Lower lobe of right lung (tissue), 2 donors: Measurements from ENCODE around the gene ADO. TPM values are rescaled to one million over a fixed set of nuclear protein-coding genes. Genes with fewer than 3 reads are reported as not detected.
A peak's percentile ranks its signal among the peaks of the same experiment; 100 is the strongest.

Source experiments
- ATAC-seq, 2 donors: fragments of 200-7000 bp; cut with Tn5 transposase; one replicate each; pipeline ENCODE4 v1.9.1; 2020 to 2022; ENCODE audit warnings: mild to moderate bottlenecking in 2 of 2, moderate library complexity in 2 of 2
- DNase-seq: peaks from one replicate; pipeline ENCODE4 v3.0.0-alpha.2; 2020
- H3K27ac ChIP-seq: fragments of 200-600 bp; one replicate; pipeline ENCODE4 v1.8.0; 2022
- H3K27me3 ChIP-seq: fragments of 200-600 bp; one replicate; pipeline ENCODE4 v1.8.0; 2022; ENCODE audit warnings: low read depth
- H3K36me3 ChIP-seq: fragments of 200-600 bp; one replicate; pipeline ENCODE4 v1.8.0; 2022; ENCODE audit warnings: mild to moderate bottlenecking
- H3K4me1 ChIP-seq: fragments of 200-600 bp; one replicate; pipeline ENCODE4 v1.8.0; 2022
- H3K4me3 ChIP-seq: fragments of 200-600 bp; one replicate; pipeline ENCODE4 v1.8.0; 2022; ENCODE audit warnings: mild to moderate bottlenecking
- H3K9me3 ChIP-seq: fragments of 200-600 bp; one replicate; pipeline ENCODE4 v1.8.0; 2022
- CTCF ChIP-seq: fragments of 200-600 bp; IDR thresholded peaks from one replicate; pipeline ENCODE4 v1.8.0; 2022; ENCODE audit warnings: antibody characterized with exemption, mild to moderate bottlenecking
- intact Hi-C: fragments of 100-400 bp; cut with DNase I; formaldehyde crosslinking; loops from one replicate; pipeline ENCODE4 v1.11.0; 2022
- total RNA-seq: library from RNA; stranded (reverse); fragmentation: NEBNext Ultra II Directional; extraction: Animal tissue kit (Norgen Biotek cat#: 25700); gene quantifications from one replicate; pipeline ENCODE4 v1.2.1, GENCODE V29; 2021
- donor health status: DM: no; HTN: yes; CAD: no; lungs with severe emphysema.

ADO gene
- total RNA-seq, 1 donor from 2014 or later, result 16.3 TPM

GRCh38 chr10:62816331-62817120, 12.0 kb downstream of the ADO start, which contains the start of gene EGR2:
Gene EGR2, minus strand, starts transcription at chr10:62816366. Its CDS starts 337 bp downstream, at chr10:62816029.
- DNase-seq (peak; percentile 97), ATAC-seq (peak; percentile 91)
- TF ChIP-seq CTCF, result no peak
- H3K36me3 ChIP-seq, result no peaks in the 10 kb centered on the region
- peak within 1 kb of the TSS; percentile 71 for H3K4me3 ChIP-seq
- intact Hi-C loops, result no loop called here
- peak within 1 kb of the TSS; percentile 87 for H3K27ac ChIP-seq
- peaks cover 42% of the 10 kb centered on the region for H3K4me1 ChIP-seq
- peaks cover 57% of the 10 kb centered on the region for H3K27me3 ChIP-seq
- H3K9me3 ChIP-seq, result no peaks in the 10 kb centered on the region

GRCh38 chr10:62817121-62817765, 12.7 kb downstream of the ADO start:
- intact Hi-C loops, result no loop called here
- peak; percentile 54 to 55 for ATAC-seq
- Histone ChIP-seq H3K9me3 (no peaks in the 10 kb centered on the region), H3K4me3 (peak overlapping the region; percentile 71), H3K27ac (peak overlapping the region; percentile 87), H3K4me1 (peaks cover 42% of the 10 kb centered on the region), H3K36me3 (no peaks in the 10 kb centered on the region), H3K27me3 (peaks cover 57% of the 10 kb centered on the region)
- DNase-seq, result peak; percentile 76
- TF ChIP-seq CTCF, result no peak

- Histone ChIP-seq H3K27me3 (peaks cover 56% of the 10 kb centered on the region), H3K27ac (peak overlapping the region; percentile 87), H3K36me3 (no peaks in the 10 kb centered on the region), H3K4me1 (peaks cover 42% of the 10 kb centered on the region), H3K9me3 (no peaks in the 10 kb centered on the region), H3K4me3 (peak overlapping the region; percentile 71)
- peak; percentile 88 for DNase-seq
- peak; percentile 82 to 87 for ATAC-seq
- peak; percentile 94 for TF ChIP-seq CTCF
- intact Hi-C loops, result no loop called here
Measured at GRCh38 chr10:62817766-62818425, 13.4 kb downstream of the ADO start.

GRCh38 chr10:62818426-62819011, 14.0 kb downstream of the ADO start:
- ATAC-seq (peak; percentile 5 to 12), DNase-seq (peak; percentile 67)
- peaks cover 42% of the 10 kb centered on the region for H3K4me1 ChIP-seq
- H3K9me3 ChIP-seq, result no peaks in the 10 kb centered on the region
- peaks cover 51% of the 10 kb centered on the region for H3K27me3 ChIP-seq
- no peak overlapping the region for H3K27ac ChIP-seq
- TF ChIP-seq CTCF, result no peak
- no peaks in the 10 kb centered on the region for H3K36me3 ChIP-seq
- H3K4me3 ChIP-seq, result peak overlapping the region; percentile 71
- intact Hi-C loops, result no loop called here
